Panc1 (cell line): ENCODE measurements around the gene NOTCH2. TPM values are rescaled to one million over a fixed set of nuclear protein-coding genes. Genes with fewer than 3 reads are reported as not detected.
"Not testable (repeated sequence)": the region's sequence is repeated elsewhere in the genome, so short reads cannot be mapped to it uniquely, and the experiment has no call there.

ENCODE experiments used
- ATAC-seq: fragments of 200-7000 bp; cut with Tn5 transposase; 2 replicates; pipeline ENCODE4 v1.9.1; 2020; ENCODE audit warnings: mild to moderate bottlenecking, moderate library complexity
- Bru-seq: library from RNA; stranded (reverse); fragments of 400-500 nt; gene quantifications from one replicate; lab custom pipeline; 2021; lab: Mats Ljungman, UMichigan
- BruChase-seq, 2 experiments: library from RNA; stranded (reverse); fragments of 400-500 nt; gene quantifications; one replicate each; lab custom pipeline; 2021; lab: Mats Ljungman, UMichigan
- BruUV-seq: library from RNA; stranded (reverse); fragments of 400-500 nt; replicated peaks from 2 replicates; lab custom pipeline; 2021; lab: Mats Ljungman, UMichigan
- CTCF ChIA-PET: fragments of 300-600 bp; sonication (Branson Sonifier 250); formaldehyde crosslinking; loops from one replicate; lab custom pipeline; 2022; ENCODE audit warnings: antibody characterized with exemption; lab: Charles Lee
- POLR2A ChIA-PET: fragments of 300-600 bp; sonication (Branson Sonifier 250); formaldehyde crosslinking; loops from one replicate; lab custom pipeline; 2022; ENCODE audit warnings: antibody characterized with exemption; lab: Charles Lee
- DNase-seq: peaks from one replicate; pipeline ENCODE4 v3.0.0-alpha.2; 2010; ENCODE audit warnings: low read depth, low spot score
- H3K27ac ChIP-seq: 2 replicates; pipeline ENCODE4 v1.5.1; 2011; ENCODE audit warnings: mild to moderate bottlenecking, low read length, inconsistent platforms
- H3K27me3 ChIP-seq: fragments of 200-500 bp; sonication (Bioruptor generic); 2 replicates; pipeline ENCODE4 v1.6.0; 2014; ENCODE audit warnings: low read length, inconsistent platforms; ENCODE audit not compliant: control insufficient read depth, insufficient read depth
- H3K36me3 ChIP-seq: fragments of 200-500 bp; sonication (Bioruptor generic); 2 replicates; pipeline ENCODE4 v1.5.1; 2014; ENCODE audit warnings: inconsistent platforms, mild to moderate bottlenecking, low read length, moderate library complexity; ENCODE audit not compliant: control insufficient read depth, insufficient read depth
- H3K4me1 ChIP-seq: 2 replicates; pipeline ENCODE4 v1.5.1; 2011; ENCODE audit warnings: inconsistent platforms, mild to moderate bottlenecking, low read length, moderate library complexity; ENCODE audit not compliant: control insufficient read depth, insufficient read depth
- H3K4me3 ChIP-seq, 2 experiments: 2 replicates each; pipeline ENCODE4 v1.5.1; 2011 to 2012; ENCODE audit warnings: low read depth in 2 of 2, low read length in 2 of 2, mild to moderate bottlenecking in 2 of 2, inconsistent platforms in 1 of 2, moderate library complexity in 1 of 2
- H3K9me3 ChIP-seq: fragments of 200-500 bp; sonication (Bioruptor generic); 2 replicates; pipeline ENCODE4 v1.5.1; 2014; ENCODE audit warnings: low read depth, mild to moderate bottlenecking, inconsistent platforms, low read length, moderate library complexity; ENCODE audit not compliant: control insufficient read depth, insufficient read depth
- in situ Hi-C: cut with HindIII; loops from 2 replicates; pipeline ENCODE4 v1.10.0; 2016; ENCODE audit warnings: low sequenced_read_pairs, low pct_unique_long_range_greater_than_20kb
- intact Hi-C: fragments of 100-400 bp; cut with micrococcal nuclease; formaldehyde crosslinking; loops from one replicate; pipeline ENCODE4 v1.10.0; 2022; ENCODE audit not compliant: unreplicated experiment
- long read RNA-seq: library from polyadenylated mRNA; unstranded; transcript quantifications from one replicate; pipeline ENCODE4 v2.0.0, GENCODE V29; 2021; ENCODE audit not compliant: unreplicated experiment
- polyA plus RNA-seq: library from polyadenylated mRNA; unstranded; fragments of >200 nt; gene quantifications from one replicate; pipeline ENCODE4 v1.2.1, GENCODE V29; 2012; ENCODE audit warnings: missing spikeins; ENCODE audit not compliant: insufficient read length
- total RNA-seq: library from RNA; stranded (reverse); gene quantifications from one replicate; pipeline ENCODE4 v1.2.1, GENCODE V29; 2021; ENCODE audit not compliant: unreplicated experiment

Gene NOTCH2
- total RNA-seq (191 TPM), Bru-seq, nascent RNA (percentile 94 among the genes with signal in this experiment), BruChase-seq, experiment 1, labeled RNA remaining after a 2-hour chase (percentile 87 among the genes with signal in this experiment), BruChase-seq, experiment 2, labeled RNA remaining after a 6-hour chase (percentile 94 among the genes with signal in this experiment)
- 60.5 TPM for polyA plus RNA-seq
- long read RNA-seq, partial matches to known transcripts, result 10 of 109 reads
- long read RNA-seq, other reads (novel, unspliced or antisense), result 99 of 109 reads

- H3K27ac ChIP-seq, BruUV-seq, H3K36me3 ChIP-seq, H3K27me3 ChIP-seq, H3K4me1 ChIP-seq, intact Hi-C loops, in situ Hi-C loops, CTCF ChIA-PET, DNase-seq, H3K9me3 ChIP-seq, POLR2A ChIA-PET: not testable (repeated sequence)
- peak within 1 kb of the TSS; percentile 47 to 53 for H3K4me3 ChIP-seq
- peak; percentile 100 for ATAC-seq
Observed at GRCh38 chr1:120069067-120069919, at the start of gene NOTCH2. Gene NOTCH2 (minus strand): TSS chr1:120069662. CDS start chr1:120069406, 256 bp downstream.

DNA sequence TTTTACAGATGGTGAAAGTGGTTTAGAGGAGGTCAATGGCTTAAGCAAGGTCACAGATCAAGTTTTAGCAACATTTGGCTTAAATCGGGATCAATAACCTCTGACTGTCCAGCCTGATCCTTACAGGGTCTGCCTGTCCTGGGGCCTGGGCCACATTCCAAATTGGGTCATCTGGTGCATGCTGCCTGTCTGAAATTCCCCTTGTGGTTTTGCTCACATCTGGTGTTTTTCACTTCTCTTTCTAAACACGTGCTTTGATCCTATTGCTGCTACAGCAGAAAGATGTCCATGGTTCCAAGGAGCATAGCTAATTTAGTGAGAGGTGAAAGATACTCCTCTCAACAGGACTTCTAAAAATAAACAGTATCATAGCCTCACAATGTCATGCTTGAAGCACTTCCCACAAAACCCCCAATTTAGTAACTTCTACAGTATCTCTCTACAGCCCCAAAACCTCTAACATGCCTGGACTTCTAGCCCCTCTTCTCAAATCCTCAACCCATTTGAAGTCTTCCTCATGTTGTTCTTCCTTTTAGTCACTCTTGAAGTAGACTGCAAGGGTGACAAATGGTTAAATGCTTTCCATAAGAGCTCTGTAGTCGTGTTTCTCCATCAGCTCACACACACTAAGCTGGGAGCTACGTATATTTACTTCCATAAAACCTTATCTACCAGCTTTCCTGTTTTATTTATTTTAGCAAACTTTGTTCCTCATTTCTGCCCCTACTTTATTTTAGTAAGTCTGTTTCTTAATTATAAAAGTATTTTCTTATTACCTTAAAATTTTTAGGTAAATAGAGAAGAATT, 48.1 kb upstream of the NOTCH2 start:
- CTCF ChIA-PET, in situ Hi-C loops, POLR2A ChIA-PET, ATAC-seq, H3K36me3 ChIP-seq, intact Hi-C loops, H3K9me3 ChIP-seq, H3K4me3 ChIP-seq, DNase-seq, H3K27ac ChIP-seq, H3K27me3 ChIP-seq, BruUV-seq, H3K4me1 ChIP-seq: not testable (repeated sequence)

- POLR2A ChIA-PET, H3K4me3 ChIP-seq, H3K27ac ChIP-seq, in situ Hi-C loops, H3K36me3 ChIP-seq, H3K27me3 ChIP-seq, DNase-seq, CTCF ChIA-PET, H3K4me1 ChIP-seq, intact Hi-C loops, H3K9me3 ChIP-seq, ATAC-seq, BruUV-seq: not testable (repeated sequence)
Observed at GRCh38 chr1:120116094-120116493, 46.6 kb upstream of the NOTCH2 start.

- H3K4me1 ChIP-seq, H3K27ac ChIP-seq, in situ Hi-C loops, H3K9me3 ChIP-seq, H3K27me3 ChIP-seq, intact Hi-C loops, CTCF ChIA-PET, BruUV-seq, H3K4me3 ChIP-seq, H3K36me3 ChIP-seq, DNase-seq, ATAC-seq, POLR2A ChIA-PET: not testable (repeated sequence)
Observed at GRCh38 chr1:120113134-120113533, 43.7 kb upstream of the NOTCH2 start.

DNA sequence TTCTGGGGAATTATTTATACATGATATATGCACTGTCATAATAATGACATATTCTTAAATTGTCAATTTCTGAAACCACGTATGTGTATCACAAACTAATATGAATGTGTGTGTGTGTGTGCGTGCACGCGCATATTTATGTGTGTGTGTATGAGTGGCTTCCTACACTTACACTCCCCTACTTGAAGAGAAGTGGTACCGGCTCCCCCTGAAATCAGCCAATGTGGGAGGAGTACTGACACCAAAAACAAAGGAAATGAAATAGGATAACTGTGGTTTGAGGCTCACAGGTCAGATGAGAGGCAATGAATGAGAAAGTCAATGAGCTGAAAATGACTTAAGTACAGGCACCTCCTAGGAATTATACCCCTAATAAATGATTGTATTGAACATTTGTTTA, 42.8 kb upstream of the NOTCH2 start:
- H3K4me1 ChIP-seq, H3K27ac ChIP-seq, in situ Hi-C loops, CTCF ChIA-PET, DNase-seq, BruUV-seq, H3K36me3 ChIP-seq, H3K4me3 ChIP-seq, intact Hi-C loops, H3K9me3 ChIP-seq, POLR2A ChIA-PET, H3K27me3 ChIP-seq: not testable (repeated sequence)
- ATAC-seq, result peak; percentile 71

- DNase-seq, BruUV-seq, POLR2A ChIA-PET, H3K27ac ChIP-seq, CTCF ChIA-PET, H3K4me3 ChIP-seq, H3K36me3 ChIP-seq, intact Hi-C loops, H3K27me3 ChIP-seq, H3K9me3 ChIP-seq, in situ Hi-C loops, H3K4me1 ChIP-seq: not testable (repeated sequence)
- ATAC-seq, result peak; percentile 88
Observed at GRCh38 chr1:120111771-120112170, 42.3 kb upstream of the NOTCH2 start.

DNA sequence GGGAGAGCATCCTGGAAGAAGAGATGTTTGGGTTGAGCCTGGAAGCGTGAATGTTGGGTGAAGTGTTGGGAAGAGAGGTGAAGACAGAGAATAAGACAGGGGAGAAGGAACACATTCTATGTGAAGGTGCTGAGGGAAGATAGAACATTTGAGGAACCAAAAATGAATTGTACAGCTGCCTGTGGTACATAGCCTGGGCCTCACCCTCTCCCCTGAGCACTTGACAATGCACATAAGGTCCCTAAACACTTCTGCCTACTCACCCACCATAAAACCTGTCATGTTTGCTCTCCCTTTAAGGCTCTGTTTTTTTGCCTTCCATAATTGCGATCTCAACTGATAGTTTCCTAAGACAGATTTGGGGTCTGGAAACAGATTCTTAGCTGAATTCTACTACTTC, 41.5 kb upstream of the NOTCH2 start:
- CTCF ChIA-PET, BruUV-seq, H3K36me3 ChIP-seq, H3K4me3 ChIP-seq, ATAC-seq, POLR2A ChIA-PET, H3K9me3 ChIP-seq, intact Hi-C loops, H3K27ac ChIP-seq, DNase-seq, H3K27me3 ChIP-seq, H3K4me1 ChIP-seq, in situ Hi-C loops: not testable (repeated sequence)
